SK-N-MC (cell line): ENCODE measurements around the gene VANGL2.

Experiments used
- EZH2 ChIP-seq: fragments of 200-600 bp; sonication (generic); IDR thresholded peaks from one replicate; pipeline ENCODE4 v1.6.1; 2017; ENCODE audit warnings: antibody characterized with exemption
- POLR2AphosphoS5 ChIP-seq: IDR thresholded peaks from 2 replicates; pipeline ENCODE4 v1.6.1; 2012; ENCODE audit warnings: mild to moderate bottlenecking, low read depth, low read length, borderline replicate concordance

DNA sequence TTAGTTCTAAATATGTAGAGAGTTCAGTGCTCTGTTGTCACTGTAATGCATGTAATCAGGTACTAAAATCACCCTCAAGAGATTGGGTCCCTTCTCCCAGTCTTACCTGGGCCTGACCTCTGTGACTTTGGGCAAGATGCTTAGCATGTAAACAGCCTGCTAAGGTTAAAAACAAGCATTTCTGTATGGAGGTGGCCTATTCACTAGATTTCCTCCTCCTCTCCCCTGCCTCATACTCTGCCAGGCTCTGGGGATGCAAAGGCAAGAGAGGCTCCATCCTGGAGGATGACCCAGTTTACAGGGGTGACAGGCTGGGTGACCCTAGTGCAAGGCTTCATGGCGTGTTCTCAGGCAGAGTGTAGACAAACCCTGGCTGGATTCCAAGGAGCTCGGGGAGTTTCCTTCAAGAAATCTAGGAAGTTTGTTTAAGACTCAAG lies 28.8 kb downstream of the VANGL2 start:
- TF ChIP-seq POLR2AphosphoS5: no peak
- no peak for TF ChIP-seq EZH2
